ENCODE measurements around the gene ASB10. TPM values are rescaled to one million over a fixed set of nuclear protein-coding genes. Genes with fewer than 3 reads are reported as not detected.

Gene ASB10
- total RNA-seq, 1 donor from 2014 or later, result not detected

DNA sequence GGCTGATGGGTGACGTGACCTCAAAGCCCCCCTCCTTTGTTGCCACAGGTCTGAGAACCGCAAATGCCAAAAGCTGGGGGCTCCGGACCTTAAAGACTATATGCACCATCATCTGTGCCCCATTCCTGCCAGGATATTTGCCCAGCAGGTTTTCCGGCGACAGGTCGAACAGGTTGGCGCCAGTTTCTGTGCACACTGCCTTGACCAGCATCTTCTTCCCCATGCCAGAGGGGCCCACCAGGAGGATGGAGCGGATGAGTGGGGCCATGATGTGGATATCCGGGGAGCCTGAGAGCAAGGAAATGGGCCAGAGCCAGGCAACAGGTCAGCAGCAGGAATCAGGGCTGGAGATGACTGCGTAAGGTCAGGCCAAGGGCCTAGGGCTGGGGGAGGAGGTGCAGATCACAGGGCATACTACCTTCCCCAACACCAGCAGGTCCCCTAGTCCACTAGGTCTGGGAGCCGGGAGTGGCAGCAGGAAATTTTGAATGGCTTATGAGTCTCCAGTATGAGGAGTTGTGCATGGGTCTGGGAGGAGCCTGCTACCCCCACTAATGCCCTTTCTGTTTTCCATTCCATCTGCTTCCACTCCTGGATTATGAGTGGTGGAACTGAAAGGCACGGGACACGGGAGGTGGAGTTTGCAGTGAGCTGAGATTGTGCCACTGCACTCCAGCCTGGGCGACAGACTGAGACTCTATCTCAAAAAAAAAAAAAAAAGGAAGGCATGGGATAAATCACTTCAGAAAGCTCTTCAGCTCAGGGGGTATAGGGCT, 6.3 kb upstream of the ASB10 start:
- Mint-ChIP-seq H3K4me3 (ENCODE audit: low read depth) (no peak overlapping the region), H3K36me3 (ENCODE audit: insufficient read depth) (no peaks in the 10 kb centered on the region), H3K9me3 (ENCODE audit: low read depth) (no peaks in the 10 kb centered on the region), H3K4me1 (ENCODE audit: low read depth) (no peaks in the 10 kb centered on the region), H3K27ac (no peak overlapping the region), H3K27me3 (peaks cover 29% of the 10 kb centered on the region)
- no peak for DNase-seq (ENCODE audit: low spot score, unreplicated experiment)
- TF ChIP-seq, protein P1, sequence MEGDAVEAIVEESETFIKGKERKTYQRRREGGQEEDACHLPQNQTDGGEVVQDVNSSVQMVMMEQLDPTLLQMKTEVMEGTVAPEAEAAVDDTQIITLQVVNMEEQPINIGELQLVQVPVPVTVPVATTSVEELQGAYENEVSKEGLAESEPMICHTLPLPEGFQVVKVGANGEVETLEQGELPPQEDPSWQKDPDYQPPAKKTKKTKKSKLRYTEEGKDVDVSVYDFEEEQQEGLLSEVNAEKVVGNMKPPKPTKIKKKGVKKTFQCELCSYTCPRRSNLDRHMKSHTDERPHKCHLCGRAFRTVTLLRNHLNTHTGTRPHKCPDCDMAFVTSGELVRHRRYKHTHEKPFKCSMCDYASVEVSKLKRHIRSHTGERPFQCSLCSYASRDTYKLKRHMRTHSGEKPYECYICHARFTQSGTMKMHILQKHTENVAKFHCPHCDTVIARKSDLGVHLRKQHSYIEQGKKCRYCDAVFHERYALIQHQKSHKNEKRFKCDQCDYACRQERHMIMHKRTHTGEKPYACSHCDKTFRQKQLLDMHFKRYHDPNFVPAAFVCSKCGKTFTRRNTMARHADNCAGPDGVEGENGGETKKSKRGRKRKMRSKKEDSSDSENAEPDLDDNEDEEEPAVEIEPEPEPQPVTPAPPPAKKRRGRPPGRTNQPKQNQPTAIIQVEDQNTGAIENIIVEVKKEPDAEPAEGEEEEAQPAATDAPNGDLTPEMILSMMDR (IDR thresholded peaks at IDR 0.05; ENCODE audit: unreplicated experiment), result no peak

DNA sequence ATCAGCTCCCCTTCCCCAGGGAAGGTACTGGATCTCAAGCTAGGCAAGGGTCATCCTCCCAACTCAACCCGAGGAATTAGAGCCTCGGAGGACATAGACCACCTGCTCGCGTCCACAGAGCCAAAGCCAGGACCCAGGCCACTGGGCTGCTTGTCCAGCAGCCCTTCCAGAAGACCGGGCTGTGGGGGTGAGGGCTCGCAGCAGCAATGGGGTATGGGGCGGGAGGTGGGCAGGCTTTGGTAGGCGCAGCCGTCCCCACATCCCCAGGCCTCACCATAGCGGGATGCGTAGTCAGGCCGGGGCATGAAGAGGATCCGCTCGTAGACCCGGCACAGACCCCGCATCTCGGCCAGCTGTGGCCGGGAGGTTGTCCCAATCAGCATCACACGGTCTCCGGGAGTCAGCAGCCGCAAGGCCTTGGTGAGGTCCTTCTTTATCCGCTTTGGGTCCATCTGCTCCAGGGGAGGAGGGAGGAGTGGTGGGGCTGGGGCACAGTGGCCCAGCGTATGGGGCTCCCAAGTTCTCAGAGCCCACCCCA, 5.0 kb upstream of the ASB10 start:
- Mint-ChIP-seq H3K27ac (no peak overlapping the region), H3K4me3 (ENCODE audit: low read depth) (no peak overlapping the region), H3K9me3 (ENCODE audit: low read depth) (no peaks in the 10 kb centered on the region), H3K36me3 (ENCODE audit: insufficient read depth) (no peaks in the 10 kb centered on the region), H3K4me1 (ENCODE audit: low read depth) (no peaks in the 10 kb centered on the region), H3K27me3 (peaks cover 33% of the 10 kb centered on the region)
- no peak for DNase-seq (ENCODE audit: low spot score, unreplicated experiment)
- TF ChIP-seq, protein P1 (IDR thresholded peaks at IDR 0.05; ENCODE audit: unreplicated experiment), result no peak

DNA sequence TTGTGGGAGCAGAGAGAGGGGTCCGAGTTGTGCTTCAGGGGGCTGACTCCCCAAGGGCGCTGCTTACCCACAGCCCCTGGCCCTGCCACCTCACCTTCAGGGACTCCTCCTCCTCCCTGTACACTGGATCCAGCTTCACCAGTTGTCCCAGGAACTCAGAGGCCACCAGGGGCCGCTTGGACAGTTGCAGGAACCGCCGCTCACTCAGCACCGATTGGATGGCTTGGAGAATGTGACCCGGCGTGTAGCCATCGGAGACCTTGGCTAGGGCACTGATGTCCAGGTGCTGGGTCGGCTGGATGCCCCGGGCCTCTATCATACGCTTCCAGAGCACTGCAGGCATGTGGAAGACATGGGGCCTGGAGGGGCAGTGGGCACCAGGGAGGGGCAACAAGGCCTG, 4.5 kb upstream of the ASB10 start:
- no peak for DNase-seq (ENCODE audit: low spot score, unreplicated experiment)
- no peaks in the 10 kb centered on the region for H3K4me1 Mint-ChIP-seq (ENCODE audit: low read depth)
- H3K27me3 Mint-ChIP-seq, result peaks cover 35% of the 10 kb centered on the region
- no peaks in the 10 kb centered on the region for H3K9me3 Mint-ChIP-seq (ENCODE audit: low read depth)
- H3K27ac Mint-ChIP-seq, result no peak overlapping the region
- H3K36me3 Mint-ChIP-seq (ENCODE audit: insufficient read depth), result no peaks in the 10 kb centered on the region
- TF ChIP-seq, protein P1 (IDR thresholded peaks at IDR 0.05; ENCODE audit: unreplicated experiment), result no peak
- H3K4me3 Mint-ChIP-seq (ENCODE audit: low read depth), result no peak overlapping the region

DNA sequence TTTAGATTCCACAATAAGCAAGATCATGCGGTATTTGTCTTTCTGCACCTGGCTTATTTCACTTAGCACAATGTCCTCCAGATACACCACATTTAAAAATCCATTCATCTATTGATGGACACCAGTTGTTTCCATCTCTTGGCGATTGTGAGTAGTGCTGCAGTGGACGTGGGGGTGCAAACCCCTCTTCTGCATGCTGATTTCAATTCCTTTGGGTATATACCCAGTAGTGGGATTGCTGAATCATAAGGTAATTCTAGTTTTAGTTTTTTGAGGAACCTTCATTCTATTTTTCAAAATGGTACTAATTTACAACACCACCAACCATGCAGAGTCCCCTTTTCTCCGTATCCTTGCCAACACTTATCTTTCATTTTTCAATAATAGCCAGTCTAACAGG, 2.0 kb upstream of the ASB10 start:
- H3K4me1 Mint-ChIP-seq (ENCODE audit: low read depth), result no peaks in the 10 kb centered on the region
- H3K27me3 Mint-ChIP-seq, result peaks cover 35% of the 10 kb centered on the region
- no peaks in the 10 kb centered on the region for H3K9me3 Mint-ChIP-seq (ENCODE audit: low read depth)
- H3K27ac Mint-ChIP-seq, result no peak overlapping the region
- no peaks in the 10 kb centered on the region for H3K36me3 Mint-ChIP-seq (ENCODE audit: insufficient read depth)
- no peak overlapping the region for H3K4me3 Mint-ChIP-seq (ENCODE audit: low read depth)
- TF ChIP-seq, protein P1 (IDR thresholded peaks at IDR 0.05; ENCODE audit: unreplicated experiment), result no peak
- no peak for DNase-seq (ENCODE audit: low spot score, unreplicated experiment)

DNA sequence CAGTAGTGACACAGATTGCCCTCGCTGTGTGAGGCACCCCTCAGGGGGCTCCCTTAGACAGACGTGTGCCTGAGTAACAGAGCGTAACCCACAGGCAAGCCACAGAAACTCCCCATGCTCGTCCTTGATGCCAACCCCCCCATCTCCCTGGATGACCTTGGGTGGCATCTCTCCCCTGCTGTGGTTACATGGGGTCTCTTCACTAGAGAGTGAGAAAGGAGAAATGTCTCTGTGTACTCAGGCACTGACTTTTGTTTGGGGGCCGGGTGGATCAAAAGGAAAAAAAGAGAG, 1.1 kb upstream of the ASB10 start:
- Mint-ChIP-seq H3K4me3 (ENCODE audit: low read depth) (no peak overlapping the region), H3K4me1 (ENCODE audit: low read depth) (no peaks in the 10 kb centered on the region), H3K27me3 (peaks cover 30% of the 10 kb centered on the region), H3K27ac (no peak overlapping the region), H3K36me3 (ENCODE audit: insufficient read depth) (no peaks in the 10 kb centered on the region), H3K9me3 (ENCODE audit: low read depth) (no peaks in the 10 kb centered on the region)
- TF ChIP-seq, protein P1 (IDR thresholded peaks at IDR 0.05; ENCODE audit: unreplicated experiment), result no peak
- DNase-seq (ENCODE audit: low spot score, unreplicated experiment), result no peak

Measured in progenitor cell of endocrine pancreas (in vitro differentiated cells).